ENCODE data around the gene GAB4. TPM values are rescaled to one million over a fixed set of nuclear protein-coding genes. Genes with fewer than 3 reads are reported as not detected.

GAB4 gene
- total RNA-seq, 2 experiments from 2014 or later: not detected

DNA sequence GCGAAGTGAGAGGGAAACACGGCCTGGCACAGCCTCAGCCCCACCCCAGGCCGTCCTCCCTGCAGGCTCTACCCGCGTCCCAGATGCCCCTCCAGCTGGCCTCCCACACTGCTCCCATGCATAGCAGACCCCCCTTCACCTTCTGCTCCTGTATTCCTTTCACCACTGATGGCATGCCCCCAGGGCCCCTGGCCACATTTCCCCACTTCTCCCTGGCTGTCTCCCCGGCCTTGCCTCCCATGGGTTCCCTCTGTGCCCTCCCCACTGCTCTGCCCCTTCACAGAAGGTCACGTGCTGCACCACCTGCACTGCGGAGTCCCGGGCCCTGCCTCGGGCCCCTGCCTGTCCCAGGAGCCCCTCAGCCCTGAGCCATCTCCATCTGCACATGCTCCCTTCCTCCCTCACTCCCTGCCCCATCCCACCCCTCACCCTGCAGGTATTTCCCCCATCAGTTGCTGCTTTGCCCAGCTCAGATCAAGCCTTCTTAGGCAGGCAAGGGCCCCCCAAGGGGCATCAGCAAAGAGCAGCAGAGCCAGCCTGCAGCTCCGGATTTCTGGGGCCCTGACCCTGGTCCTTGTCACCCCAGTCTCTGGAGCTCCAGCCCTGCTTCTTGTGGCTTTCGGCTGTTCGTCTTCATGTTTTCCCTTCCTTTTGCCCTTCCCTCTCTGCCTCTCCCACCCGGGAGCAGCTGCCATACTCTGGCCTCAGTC, 46.4 kb downstream of the GAB4 start:
- Mint-ChIP-seq H3K36me3 (no peaks in the 10 kb centered on the region), H3K27ac (no peak overlapping the region), H3K27me3 (no peaks in the 10 kb centered on the region), H3K4me3 (no peak overlapping the region), H3K9me3 (no peaks in the 10 kb centered on the region), H3K4me1 (ENCODE audit: low read depth) (no peaks in the 10 kb centered on the region)
- ChIA-PET POLR2A (no interaction called here), CTCF (no interaction called here)
- intact Hi-C loops (cut with micrococcal nuclease): no loop called here
- DNase-seq: no peak

DNA sequence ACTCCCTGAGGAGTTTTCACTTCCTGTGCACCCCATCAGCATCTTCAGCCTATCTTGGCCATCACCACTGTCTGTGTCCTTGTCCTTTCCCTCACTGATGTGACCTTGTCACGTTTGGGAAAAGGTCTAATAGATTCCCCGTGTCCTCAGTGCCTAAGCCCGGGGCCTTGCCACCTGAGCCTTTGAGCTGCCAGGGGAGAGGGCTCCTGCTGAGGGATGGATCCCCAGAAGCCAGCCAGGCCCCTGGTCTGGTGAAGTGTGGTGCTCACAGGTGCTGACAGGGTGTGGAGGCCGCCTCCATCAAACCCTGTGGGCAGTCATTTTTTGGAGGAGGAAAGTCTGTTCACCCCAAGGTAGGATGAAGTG, 47.2 kb downstream of the GAB4 start:
- intact Hi-C loops (cut with micrococcal nuclease): no loop called here
- CTCF ChIA-PET: no interaction called here

DNA sequence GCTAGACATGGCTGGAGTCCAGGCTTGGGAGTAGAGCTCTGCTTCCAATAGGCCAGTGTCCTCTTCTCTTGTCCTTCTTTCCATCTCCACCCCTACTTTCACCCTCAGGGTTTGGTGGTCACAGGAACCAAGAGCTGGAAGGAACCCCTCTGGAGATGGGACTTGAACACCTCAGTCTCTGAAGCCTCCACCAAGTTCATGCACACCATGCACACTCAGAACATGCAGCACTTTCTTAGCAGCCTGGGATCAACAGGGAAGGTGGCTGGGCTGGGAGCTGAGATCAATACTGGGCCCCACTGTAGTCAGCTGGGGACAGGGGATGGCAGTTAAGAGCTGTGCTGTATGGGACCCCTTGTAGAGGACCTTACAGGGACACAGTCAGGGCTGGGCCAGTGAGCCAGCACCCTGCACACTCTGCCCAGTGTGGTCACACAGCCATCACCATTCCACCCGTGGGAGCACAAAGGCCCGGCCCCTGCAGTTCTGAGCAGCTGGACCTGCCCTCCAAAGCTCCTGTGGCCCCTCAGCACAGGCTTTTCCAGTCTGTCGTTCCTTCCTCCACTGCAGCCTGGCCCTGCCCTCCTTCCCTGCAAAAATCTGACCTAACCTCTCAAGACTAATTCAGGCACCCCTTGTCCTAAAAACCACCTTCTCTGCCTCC, 47.7 kb downstream of the GAB4 start:
- DNase-seq: no peak
- peaks cover 6% of the 10 kb centered on the region for H3K4me1 Mint-ChIP-seq (ENCODE audit: low read depth)
- no peaks in the 10 kb centered on the region for H3K9me3 Mint-ChIP-seq
- intact Hi-C loops (cut with micrococcal nuclease): no loop called here
- no peak overlapping the region for H3K4me3 Mint-ChIP-seq
- ChIA-PET CTCF (no interaction called here), POLR2A (no interaction called here)
- no peak overlapping the region for H3K27ac Mint-ChIP-seq
- H3K36me3 Mint-ChIP-seq: no peaks in the 10 kb centered on the region
- no peaks in the 10 kb centered on the region for H3K27me3 Mint-ChIP-seq

More for the DNA sequence above, 47.2 kb downstream of the GAB4 start:
- Mint-ChIP-seq H3K4me1 (ENCODE audit: low read depth) (peaks cover 2% of the 10 kb centered on the region), H3K36me3 (no peaks in the 10 kb centered on the region), H3K4me3 (no peak overlapping the region), H3K9me3 (no peaks in the 10 kb centered on the region), H3K27ac (no peak overlapping the region), H3K27me3 (no peaks in the 10 kb centered on the region)
- POLR2A ChIA-PET: no interaction called here
- no peak for DNase-seq

DNA sequence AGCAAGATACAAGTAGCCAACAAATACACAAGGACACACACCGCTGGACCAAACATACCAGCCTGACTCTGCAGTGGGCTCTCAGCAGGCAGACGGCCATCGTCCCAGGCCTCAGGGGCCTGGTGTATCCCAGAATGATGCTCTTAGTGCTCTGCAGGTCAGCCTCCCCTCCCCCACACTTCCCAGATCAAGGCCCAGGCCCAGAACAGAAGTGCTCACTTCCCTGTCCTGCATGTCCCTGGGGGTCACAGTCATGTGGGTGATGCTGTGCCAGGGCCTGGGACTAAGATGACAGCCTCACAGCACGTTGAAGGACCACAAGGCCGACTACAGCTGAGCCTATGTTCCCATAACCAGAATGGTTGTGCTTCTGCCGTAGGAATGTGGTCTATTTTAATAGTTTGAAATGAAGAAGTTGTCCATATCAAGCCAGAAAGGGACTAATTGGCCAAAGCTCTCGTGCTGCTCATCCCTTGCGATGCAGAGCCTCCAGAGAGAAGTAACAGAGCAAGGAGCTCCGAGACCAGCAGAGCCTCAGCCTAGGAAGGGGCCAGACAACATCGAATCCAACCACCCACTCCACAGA, 48.6 kb downstream of the GAB4 start:
- H3K9me3 Mint-ChIP-seq: no peaks in the 10 kb centered on the region
- H3K4me3 Mint-ChIP-seq: no peak overlapping the region
- H3K4me1 Mint-ChIP-seq (ENCODE audit: low read depth): peaks cover 6% of the 10 kb centered on the region
- no peak for DNase-seq
- H3K27ac Mint-ChIP-seq: no peak overlapping the region
- ChIA-PET CTCF (no interaction called here), POLR2A (no interaction called here)
- intact Hi-C loops (cut with micrococcal nuclease): no loop called here
- H3K36me3 Mint-ChIP-seq: no peaks in the 10 kb centered on the region
- no peaks in the 10 kb centered on the region for H3K27me3 Mint-ChIP-seq

DNA sequence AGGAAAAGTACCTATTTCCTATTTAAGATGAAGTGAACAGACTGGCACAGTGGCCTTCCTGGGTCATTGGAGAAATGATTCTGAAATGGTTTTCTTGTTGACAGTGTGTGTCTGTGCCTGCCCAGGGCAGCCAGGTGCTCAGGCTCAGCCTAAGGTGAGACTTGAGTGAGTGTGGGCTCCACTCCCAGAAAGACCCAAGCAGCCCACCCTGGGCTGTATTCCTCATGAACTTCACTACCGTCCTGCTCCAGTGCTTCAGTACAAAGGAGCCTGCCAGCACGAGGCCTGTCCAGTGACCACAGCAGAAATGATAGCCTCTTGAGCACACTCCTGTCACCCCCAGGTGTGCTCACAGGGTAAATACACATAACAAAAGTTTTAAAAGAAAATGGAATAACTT, 49.5 kb downstream of the GAB4 start:
- H3K27me3 Mint-ChIP-seq: no peaks in the 10 kb centered on the region

DNA sequence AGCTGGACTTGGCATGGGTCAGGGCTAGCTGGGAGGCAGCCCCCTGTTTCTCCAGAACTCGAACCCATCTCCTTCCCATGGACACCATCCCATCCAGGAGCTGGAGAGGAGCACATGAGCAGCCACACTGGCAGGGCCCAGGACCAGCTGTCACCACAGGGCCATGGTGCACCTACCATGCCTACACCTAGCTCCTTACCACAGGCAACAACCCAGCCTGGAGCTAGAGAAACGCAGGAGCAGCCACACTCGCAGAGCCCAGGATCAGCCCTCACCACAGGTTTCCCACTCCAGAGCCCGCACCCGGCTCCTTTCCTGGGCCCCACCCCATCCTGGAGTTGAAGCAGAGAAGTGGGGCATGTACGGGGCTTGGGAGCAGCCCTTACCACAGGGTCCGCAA, 50.2 kb downstream of the GAB4 start:
- peaks cover 6% of the 10 kb centered on the region for H3K4me1 Mint-ChIP-seq (ENCODE audit: low read depth)
- H3K27me3 Mint-ChIP-seq: no peaks in the 10 kb centered on the region
- no peak overlapping the region for H3K27ac Mint-ChIP-seq
- DNase-seq: no peak
- H3K4me3 Mint-ChIP-seq: no peak overlapping the region
- H3K36me3 Mint-ChIP-seq: no peaks in the 10 kb centered on the region
- POLR2A ChIA-PET: no interaction called here
- H3K9me3 Mint-ChIP-seq: no peaks in the 10 kb centered on the region
- intact Hi-C loops (cut with micrococcal nuclease): no loop called here
- CTCF ChIA-PET: no interaction called here

More for the DNA sequence above, 49.5 kb downstream of the GAB4 start:
- Mint-ChIP-seq H3K27ac (no peak overlapping the region), H3K4me1 (ENCODE audit: low read depth) (peaks cover 6% of the 10 kb centered on the region), H3K4me3 (no peak overlapping the region), H3K9me3 (no peaks in the 10 kb centered on the region), H3K36me3 (no peaks in the 10 kb centered on the region)
- ChIA-PET POLR2A (no interaction called here), CTCF (no interaction called here)
- DNase-seq: no peak
- intact Hi-C loops (cut with micrococcal nuclease): no loop called here

DNA sequence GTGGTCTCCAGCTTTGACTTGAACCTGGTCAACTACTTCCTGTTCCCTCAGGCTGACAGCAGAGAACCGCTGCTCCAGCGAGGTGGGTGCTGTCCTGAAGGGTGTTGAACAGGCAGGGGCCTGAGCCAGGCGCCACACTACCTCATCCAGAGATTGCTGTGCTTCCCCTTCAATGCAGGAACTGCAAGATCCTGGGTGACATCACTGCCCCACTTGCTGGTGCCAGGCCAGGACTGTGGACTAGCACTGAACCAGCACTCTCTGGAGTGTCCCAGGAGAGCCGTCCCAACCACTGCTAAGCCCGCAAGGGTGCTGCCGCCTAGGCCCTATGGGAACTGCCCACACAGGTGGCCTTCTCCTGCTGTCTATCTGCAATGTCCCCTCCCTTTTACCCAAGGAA, 51.7 kb downstream of the GAB4 start:
- no peaks in the 10 kb centered on the region for H3K9me3 Mint-ChIP-seq
- no peaks in the 10 kb centered on the region for H3K27me3 Mint-ChIP-seq
- POLR2A ChIA-PET: no interaction called here
- no peak for DNase-seq
- CTCF ChIA-PET: no interaction called here
- intact Hi-C loops (cut with micrococcal nuclease): no loop called here
- no peak overlapping the region for H3K27ac Mint-ChIP-seq
- no peak overlapping the region for H3K4me3 Mint-ChIP-seq
- H3K4me1 Mint-ChIP-seq (ENCODE audit: low read depth): peaks cover 6% of the 10 kb centered on the region
- no peaks in the 10 kb centered on the region for H3K36me3 Mint-ChIP-seq

DNA sequence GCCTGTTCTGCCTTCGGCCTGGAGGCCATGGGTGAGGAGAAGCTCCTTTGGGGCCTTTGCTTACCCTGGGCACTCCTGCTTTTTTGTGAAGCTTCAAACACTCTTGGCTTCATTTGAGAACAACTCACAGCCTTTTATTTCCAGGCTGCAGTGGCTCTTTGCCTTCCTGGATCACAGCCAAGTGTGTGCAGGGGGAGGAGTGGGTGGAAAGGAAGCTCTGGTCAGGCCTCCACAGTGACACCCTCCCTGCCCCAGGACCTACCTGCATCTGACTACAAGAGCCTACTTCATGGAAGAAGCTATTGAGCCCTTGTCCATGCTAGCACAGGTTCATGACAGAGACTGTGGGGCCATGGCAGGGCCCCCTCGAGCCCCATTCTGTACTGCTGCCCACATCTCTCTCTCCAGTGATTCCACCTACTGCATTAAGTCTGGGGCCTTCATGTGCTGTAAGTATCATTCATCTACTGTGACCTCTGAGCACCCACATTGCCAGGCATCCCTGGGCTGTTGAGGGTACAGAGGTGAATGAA, 52.3 kb downstream of the GAB4 start:
- Mint-ChIP-seq H3K36me3 (no peaks in the 10 kb centered on the region), H3K27me3 (no peaks in the 10 kb centered on the region), H3K27ac (no peak overlapping the region), H3K9me3 (no peaks in the 10 kb centered on the region), H3K4me1 (ENCODE audit: low read depth) (peaks cover 6% of the 10 kb centered on the region), H3K4me3 (no peak overlapping the region)
- intact Hi-C loops (cut with micrococcal nuclease): no loop called here
- ChIA-PET CTCF (no interaction called here), POLR2A (no interaction called here)
- peak; percentile 18 for DNase-seq

DNA sequence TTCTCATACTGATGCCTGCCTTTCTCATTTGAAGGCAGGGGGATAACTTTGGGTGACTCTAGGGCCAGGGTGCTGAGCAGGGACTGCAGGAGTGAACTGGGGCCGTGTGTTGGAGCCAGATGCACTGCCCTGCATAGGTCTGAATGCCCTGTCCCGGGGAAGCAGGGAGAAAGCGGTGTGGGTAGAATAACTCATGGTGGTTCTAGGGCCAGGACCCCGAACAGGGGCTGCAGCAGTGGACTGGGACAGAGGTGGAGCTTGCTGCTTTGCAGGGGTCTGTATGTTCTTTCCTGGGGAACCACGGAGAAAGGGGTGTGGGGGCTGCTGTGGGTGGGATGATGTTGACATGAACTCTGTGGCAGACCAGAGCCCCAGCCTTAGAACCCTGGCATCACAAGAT, 52.9 kb downstream of the GAB4 start:
- ChIA-PET CTCF (no interaction called here), POLR2A (no interaction called here)
- no peak overlapping the region for H3K27ac Mint-ChIP-seq
- DNase-seq: no peak
- no peaks in the 10 kb centered on the region for H3K36me3 Mint-ChIP-seq
- intact Hi-C loops (cut with micrococcal nuclease): no loop called here
- H3K4me1 Mint-ChIP-seq (ENCODE audit: low read depth): peaks cover 9% of the 10 kb centered on the region
- no peak overlapping the region for H3K4me3 Mint-ChIP-seq
- no peaks in the 10 kb centered on the region for H3K27me3 Mint-ChIP-seq
- no peaks in the 10 kb centered on the region for H3K9me3 Mint-ChIP-seq

DNA sequence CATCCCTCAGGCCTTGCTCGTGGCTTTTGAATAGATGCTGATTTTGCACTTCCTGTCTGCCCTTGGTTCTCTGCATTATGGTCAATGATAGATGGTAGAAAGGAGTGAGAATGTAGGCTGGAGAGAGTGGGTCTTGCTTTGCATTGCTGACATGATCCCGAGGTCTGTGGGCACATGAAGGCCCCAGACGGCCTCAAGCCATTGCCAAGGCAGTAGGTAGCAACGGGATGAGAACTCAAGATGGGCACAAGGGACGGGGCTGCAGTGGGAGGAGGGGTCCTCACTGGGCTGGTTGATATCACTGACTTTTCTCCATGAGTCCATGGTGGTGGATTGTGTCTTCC, 54.0 kb downstream of the GAB4 start:
- DNase-seq: no peak
- Mint-ChIP-seq H3K4me3 (no peak overlapping the region), H3K4me1 (ENCODE audit: low read depth) (peaks cover 18% of the 10 kb centered on the region), H3K36me3 (no peaks in the 10 kb centered on the region), H3K27me3 (no peaks in the 10 kb centered on the region), H3K9me3 (no peaks in the 10 kb centered on the region), H3K27ac (no peak overlapping the region)
- CTCF ChIA-PET: no interaction called here
- POLR2A ChIA-PET: no interaction called here
- intact Hi-C loops (cut with micrococcal nuclease): no loop called here

DNA sequence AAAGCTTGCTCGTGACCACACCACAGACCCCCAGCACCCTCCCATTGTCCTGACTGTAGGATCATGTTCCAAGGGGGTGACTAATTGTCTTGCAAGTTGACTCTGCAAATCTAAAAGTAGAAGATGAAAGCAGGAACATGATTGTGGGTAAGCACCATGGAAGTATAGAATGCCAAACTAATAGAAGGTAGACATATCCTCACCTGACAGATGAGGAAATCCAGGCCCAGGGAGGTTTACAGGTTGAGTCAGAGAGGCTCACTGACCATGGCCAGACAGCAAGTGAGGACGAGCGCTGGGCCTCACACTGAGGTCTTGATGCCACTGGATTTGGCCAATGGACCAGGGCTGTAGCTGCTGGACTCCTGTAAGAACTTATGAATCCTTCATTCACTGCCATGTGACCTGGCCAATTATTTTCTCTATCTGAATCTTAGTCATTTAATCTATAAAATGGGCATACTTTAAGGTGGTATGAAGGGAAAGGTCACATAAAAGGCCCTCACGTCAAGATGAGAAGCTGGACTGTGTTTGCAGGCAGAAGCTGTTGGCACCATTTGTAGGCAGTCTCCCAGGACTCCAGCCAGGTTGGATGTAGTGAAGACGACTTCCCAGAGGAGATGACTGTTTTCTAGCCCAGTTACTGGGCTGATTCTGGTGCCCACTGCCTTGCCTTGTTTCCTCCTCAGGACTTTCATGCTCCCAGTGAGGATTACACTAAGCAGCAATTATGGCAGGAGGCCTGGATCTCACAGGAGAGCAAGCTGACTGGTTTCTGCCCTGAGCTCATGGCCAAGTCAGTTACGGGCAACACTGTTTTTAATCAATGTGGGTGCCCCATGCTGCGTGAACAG, 54.6 kb downstream of the GAB4 start:
- no peak for DNase-seq
- H3K27ac Mint-ChIP-seq: no peak overlapping the region
- no peaks in the 10 kb centered on the region for H3K36me3 Mint-ChIP-seq
- no peaks in the 10 kb centered on the region for H3K27me3 Mint-ChIP-seq
- POLR2A ChIA-PET: no interaction called here
- intact Hi-C loops (cut with micrococcal nuclease): no loop called here
- no peaks in the 10 kb centered on the region for H3K9me3 Mint-ChIP-seq
- peaks cover 18% of the 10 kb centered on the region for H3K4me1 Mint-ChIP-seq (ENCODE audit: low read depth)
- CTCF ChIA-PET: interaction anchor here (1.6 kb wide), 1 partner anchor 36 kb away, joined by 5 read pairs; no protein-coding TSS in a partner anchor
- H3K4me3 Mint-ChIP-seq: no peak overlapping the region

DNA sequence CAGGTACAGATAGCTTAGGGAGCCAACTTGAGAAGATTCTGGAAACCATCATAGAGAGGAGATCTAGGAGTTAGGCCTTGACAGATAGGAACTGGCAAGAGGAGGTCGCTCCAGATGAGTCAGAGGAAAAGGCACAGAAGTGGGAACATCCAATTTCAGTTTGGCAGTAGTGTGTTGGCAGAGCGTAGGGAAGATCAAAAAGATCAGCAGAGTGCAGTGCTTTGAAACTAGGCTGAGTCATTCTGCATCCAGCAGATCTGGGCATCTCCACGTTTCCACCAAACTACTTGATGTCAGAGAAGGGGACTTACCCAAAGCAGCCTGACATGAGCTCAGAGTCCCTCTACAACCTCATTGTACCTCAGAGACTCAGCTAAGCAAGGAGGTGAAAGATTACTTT, 58.5 kb downstream of the GAB4 start:
- H3K4me1 Mint-ChIP-seq (ENCODE audit: low read depth): peaks cover 12% of the 10 kb centered on the region
- ChIA-PET CTCF (interaction anchor here (2.3 to 2.4 kb wide), 2 partner anchors 33 to 109 kb away, joined by 5 to 10 read pairs; no protein-coding TSS in a partner anchor), POLR2A (no interaction called here)
- no peaks in the 10 kb centered on the region for H3K9me3 Mint-ChIP-seq
- H3K36me3 Mint-ChIP-seq: no peaks in the 10 kb centered on the region
- H3K27me3 Mint-ChIP-seq: no peaks in the 10 kb centered on the region
- intact Hi-C loops (cut with micrococcal nuclease): no loop called here
- DNase-seq: peak; percentile 43
- no peak overlapping the region for H3K4me3 Mint-ChIP-seq
- no peak overlapping the region for H3K27ac Mint-ChIP-seq
